Measurements from ENCODE around the gene SPTA1.

Gene SPTA1

GRCh38 chr1:158681606-158682005 is 4.9 kb downstream of the SPTA1 start:
- FAIRE-seq: no peak

- FAIRE-seq: no peak
Observed at GRCh38 chr1:158679289-158679688, 7.2 kb downstream of the SPTA1 start.

- no peak for FAIRE-seq
Observed at GRCh38 chr1:158675563-158676323, 10.8 kb downstream of the SPTA1 start.

DNA sequence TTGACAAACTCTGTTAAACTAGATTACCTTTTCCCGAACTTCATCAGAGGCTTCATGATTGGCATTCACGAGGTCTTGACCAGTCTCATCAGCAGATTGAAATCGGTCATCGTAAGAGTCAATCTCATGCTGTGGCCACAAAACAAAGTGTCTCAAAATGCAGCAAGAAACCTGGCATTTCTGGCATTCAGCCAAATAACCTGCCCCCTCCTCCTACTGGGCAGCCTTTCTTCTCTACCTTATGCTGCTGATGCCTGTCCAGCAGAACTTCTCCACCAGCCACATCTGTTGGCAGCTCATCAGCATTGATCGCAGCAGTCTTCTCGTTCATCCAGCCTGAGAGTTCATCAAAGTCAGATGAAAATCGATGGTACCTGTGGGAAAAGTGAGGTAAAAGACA is 12.2 kb downstream of the SPTA1 start:
- FAIRE-seq: no peak

DNA sequence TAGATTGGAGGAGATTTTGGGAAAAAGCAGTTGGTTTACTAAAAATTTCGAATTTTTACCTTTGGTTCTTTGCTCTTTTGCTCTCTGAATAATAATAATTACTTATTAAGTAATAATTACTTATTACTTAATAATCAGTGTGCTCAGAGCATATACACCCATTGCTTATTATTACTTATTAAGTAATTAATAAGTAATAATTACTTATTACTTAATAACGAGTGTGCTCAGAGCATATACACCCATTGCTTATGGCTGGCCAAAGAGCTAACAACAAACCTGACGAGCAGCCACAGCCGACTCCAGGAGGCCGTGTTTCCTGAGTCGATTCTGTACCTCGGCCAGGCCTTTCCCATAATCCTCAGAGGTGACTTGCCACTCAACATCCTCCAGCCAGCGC is 20.5 kb downstream of the SPTA1 start:
- FAIRE-seq: no peak

DNA sequence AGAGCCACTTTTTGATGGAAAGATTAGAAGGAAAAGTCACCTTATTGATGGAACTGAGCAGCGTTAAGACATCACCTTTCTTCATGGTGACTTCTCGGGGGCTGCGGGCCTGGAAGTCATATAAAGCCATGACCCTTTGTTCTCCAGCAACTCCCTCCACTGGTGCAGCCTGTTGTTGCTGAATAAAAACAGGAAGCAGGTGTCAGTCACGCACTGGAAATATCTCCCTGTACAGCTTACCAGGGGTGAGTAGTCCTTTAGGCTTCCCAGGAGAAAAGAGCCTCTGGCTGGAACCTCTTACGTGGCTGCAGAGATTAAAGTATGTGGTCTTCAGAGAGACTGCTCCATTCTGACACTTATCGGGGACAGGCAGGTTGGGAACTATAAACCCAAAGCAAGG is 31.9 kb downstream of the SPTA1 start:
- no peak for FAIRE-seq

- no peak for FAIRE-seq
Observed at GRCh38 chr1:158654086-158654485, 32.4 kb downstream of the SPTA1 start.

- no peak for FAIRE-seq
Observed at GRCh38 chr1:158652721-158653334, 33.7 kb downstream of the SPTA1 start.

DNA sequence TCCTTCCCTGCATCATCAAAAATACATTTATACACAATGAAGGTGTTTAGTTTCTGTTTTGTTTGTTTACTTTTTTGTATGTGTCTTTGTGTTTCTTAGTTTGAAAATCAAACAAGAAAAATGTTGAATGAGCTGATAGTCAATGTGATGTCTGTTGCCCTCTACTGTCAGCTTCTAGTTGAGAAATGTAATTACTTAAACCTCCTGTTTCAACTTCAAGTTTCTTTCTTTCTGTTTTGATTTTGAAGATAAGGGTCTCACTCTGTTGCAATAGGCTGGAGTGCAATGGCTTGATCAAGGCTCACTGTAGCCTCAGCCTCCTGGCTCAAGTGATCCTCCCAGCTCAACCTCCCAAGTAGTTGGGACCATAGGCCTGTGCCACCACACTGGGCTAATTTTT is 37.5 kb downstream of the SPTA1 start:
- FAIRE-seq: no peak

DNA sequence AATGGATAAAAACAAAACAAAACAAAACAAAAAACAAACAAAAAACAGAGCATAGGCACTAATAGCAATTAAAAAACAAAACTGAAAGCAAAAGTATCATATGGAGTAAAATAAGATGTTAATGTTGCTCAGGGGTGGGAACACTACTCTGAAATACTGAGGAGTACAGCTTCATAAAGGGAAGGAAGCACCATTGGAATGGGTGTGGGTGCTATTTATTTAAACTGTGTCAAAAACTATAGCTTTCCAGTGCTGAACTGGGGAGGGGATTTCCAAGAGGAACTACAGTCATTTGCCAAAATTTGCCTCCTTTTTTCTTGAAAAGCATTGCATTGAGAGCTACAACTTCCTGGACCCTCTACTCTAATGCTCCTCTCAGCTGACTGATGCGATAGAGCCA is 40.0 kb downstream of the SPTA1 start:
- FAIRE-seq: no peak

GRCh38 chr1:158644449-158644848 is 42.1 kb downstream of the SPTA1 start:
- FAIRE-seq: no peak

- FAIRE-seq: no peak
Observed at GRCh38 chr1:158638904-158639303, 47.6 kb downstream of the SPTA1 start.

GRCh38 chr1:158638146-158638545 is 48.4 kb downstream of the SPTA1 start:
- no peak for FAIRE-seq

DNA sequence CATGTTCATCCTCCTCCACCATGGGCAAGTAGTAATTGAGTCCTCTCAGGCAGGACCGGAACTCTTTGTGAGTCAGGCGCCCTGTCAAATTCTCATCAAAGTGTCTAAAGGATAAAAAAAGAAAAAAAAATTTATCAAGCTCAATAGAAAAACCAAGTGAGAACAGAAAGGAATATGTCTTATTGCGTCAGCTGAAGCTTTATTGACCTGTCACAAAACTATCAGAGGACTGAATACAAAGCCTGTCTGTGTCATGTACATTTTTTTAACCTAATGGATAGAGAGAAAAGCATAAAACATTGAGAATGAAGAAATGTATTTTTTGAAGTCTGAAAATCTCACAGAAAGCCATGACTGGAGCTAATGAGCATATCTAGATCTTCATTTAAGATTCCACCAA is 72.8 kb downstream of the SPTA1 start:
- FAIRE-seq: no peak

DNA sequence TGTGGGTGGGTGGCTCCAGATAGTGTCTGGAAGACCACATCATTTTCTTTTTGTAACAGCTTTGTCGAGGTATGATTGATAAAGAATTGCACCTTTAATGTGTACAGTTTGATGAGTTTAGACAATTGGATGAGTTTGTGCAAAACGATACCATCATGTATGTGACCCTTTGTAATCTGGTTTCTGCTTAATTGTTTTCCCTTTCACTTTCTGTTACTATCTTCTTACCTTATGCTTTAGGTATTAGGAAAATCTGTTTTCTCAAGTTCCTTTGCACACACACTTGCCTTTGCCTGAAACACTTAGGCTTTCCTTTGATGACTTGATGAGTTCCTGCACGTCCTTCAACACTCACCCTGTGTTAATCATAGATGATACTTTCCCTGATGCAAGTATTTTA is 74.6 kb downstream of the SPTA1 start:
- FAIRE-seq: no peak

GRCh38 chr1:158607296-158607695 is 79.2 kb downstream of the SPTA1 start:
- FAIRE-seq: no peak

- no peak for FAIRE-seq
Observed at GRCh38 chr1:158604968-158605367, 81.5 kb downstream of the SPTA1 start, which contains the start of gene OR10Z1. Gene OR10Z1, plus strand, starts transcription at chr1:158605268. Its CDS starts 1,171 bp downstream, at chr1:158606439.

DNA sequence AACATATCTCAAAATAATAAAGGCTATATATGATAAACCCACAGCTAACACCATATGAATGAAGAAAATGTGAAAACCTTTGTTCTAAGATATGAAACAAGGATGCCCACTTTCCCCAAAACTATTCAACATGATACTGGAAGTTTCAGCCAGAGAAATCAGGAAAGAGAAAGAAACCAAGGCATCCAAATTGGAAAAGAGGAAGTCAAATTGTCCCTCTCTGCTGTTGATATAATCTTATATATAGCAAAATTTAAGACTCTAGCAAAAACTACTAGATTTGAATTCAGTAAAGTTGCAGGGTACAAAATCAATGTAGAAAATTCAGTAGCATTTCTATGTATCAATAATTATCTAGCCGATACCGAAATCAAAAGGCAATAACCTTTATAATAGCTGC is 85.8 kb downstream of the SPTA1 start:
- no peak for FAIRE-seq

DNA sequence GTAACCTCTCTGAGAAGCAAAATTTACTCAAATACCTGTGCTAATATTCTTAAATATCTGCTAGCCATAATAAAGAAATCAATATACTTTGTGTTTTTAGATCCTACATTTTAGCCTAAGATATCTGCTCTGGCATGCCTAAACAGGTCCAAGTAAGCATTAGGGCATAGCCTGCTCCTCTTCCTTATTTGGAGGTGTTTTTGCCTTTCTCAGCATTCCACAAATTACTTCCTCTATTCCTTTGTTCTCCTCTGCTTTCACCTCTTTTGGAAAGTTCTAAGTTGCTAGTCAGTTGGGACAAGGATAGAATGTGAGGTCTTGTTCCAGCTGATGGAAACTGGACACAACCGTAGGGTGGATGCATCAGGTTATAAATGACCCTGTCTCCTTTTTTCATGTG is 99.6 kb downstream of the SPTA1 start:
- no peak for FAIRE-seq

DNA sequence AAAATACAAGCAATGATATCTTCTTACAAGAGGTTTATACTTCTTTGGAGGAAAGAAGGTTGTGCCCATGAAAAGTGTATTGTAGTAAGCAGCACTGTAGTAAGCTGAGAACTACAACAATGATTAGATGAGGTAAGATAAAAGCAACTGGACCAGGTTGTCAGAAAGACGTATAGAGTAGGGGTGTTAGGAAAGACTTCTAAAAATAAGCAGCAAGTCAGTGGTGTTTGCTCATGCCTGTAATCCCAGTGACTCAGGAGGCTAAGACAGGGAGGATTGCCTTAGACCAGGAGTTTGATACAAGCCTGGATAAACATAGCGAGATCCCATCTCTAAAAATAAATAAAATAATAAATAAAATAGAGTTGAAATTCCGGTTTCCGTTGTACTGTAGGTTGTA is 102.6 kb downstream of the SPTA1 start:
- no peak for FAIRE-seq

DNA sequence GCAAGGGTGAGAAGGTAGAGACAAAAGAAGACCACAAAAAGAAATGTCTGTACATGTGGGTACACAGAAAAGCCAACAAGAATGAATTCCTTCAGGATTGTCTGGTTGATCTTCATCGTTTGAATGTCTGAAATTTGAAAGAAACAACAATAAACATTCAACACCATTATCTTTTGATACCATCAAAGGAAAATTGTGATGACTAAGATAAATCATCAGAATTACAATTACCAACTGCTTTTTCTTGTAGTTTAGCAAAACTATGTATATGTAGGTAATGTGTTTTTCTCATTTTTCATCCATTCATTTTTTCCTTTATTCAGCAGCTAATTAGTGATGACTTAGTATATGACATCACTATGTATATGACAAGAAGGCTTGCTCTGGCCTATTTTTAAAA is 106.8 kb downstream of the SPTA1 start, which contains the start of gene OR10X1:
TSS of gene OR10X1 (minus strand) at position 167 of the 400 bp plus-strand sequence. CDS start at position 167, 0 bp downstream.
- no peak for FAIRE-seq

- FAIRE-seq: no peak
Observed at GRCh38 chr1:158577561-158577960, 109.0 kb downstream of the SPTA1 start.

DNA sequence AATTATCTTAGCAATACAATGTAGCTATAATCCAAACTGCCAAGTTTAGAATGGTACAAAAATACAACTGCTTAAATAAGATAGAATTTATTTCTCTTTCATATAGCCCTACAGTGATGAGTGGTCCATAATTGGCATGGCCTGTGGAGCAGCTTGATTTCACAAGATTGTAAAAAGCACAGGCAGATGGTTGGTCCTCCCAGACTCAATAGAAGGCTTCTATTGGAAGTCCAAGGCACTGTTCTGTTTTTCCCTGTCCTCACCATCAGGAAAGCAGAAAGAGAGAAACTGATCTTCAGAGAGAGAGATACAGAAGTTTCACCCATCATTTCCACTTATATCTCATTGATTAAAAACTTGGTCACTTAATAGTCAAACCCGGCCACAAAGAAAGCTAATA is 114.3 kb downstream of the SPTA1 start:
- no peak for FAIRE-seq

GRCh38 chr1:158570480-158570879 is 116.0 kb downstream of the SPTA1 start, which contains the start of gene OR6P1:
Gene OR6P1, minus strand, starts transcription at chr1:158570580. Its CDS starts 6,976 bp downstream, at chr1:158563604.
- FAIRE-seq: no peak

All from G401.6 (cell line).